ENCODE data around the gene CLEC7A. TPM values are rescaled to one million over a fixed set of nuclear protein-coding genes. Genes with fewer than 3 reads are reported as not detected.

Gene CLEC7A
- total RNA-seq, 2 experiments from 2014 or later, result not detected

DNA sequence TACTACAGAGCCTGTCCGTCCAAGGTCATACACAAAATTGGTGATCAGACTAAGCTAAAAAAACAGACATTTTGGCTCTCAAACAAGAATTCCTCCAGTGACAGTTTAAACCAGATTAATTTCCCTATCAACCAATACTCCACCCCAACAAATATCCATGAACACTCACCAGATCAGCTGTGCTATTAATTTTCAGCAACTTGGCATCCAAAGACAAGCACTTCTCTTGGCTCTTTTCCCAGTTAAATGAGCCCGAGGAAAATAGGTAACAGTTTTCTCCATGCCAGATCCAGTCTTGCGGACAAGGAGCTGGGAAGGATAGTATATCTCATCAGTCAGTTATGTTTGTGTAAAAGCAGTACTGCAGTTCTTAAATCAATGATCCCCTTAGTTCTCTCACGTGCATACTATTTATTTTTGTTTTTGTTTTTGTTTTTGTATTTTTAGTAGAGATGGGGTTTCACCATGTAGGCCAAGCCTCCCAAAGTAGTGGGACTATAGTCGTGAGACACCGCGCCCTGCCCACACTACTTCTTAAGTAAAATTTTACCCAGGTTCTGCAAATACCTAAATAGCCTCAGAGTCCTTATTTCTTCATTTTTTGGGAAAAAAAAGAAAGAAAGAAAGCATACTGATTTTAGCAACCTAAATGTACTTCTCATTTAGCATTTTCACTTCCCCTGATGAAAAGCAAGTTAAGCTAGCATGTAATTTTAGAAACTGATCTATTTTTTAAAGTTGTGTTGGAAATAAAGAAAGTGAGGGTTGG is 30.8 kb upstream of the CLEC7A start:
- intact Hi-C loops (cut with micrococcal nuclease), result no loop called here
- Mint-ChIP-seq H3K9me3 (no peaks in the 10 kb centered on the region), H3K27me3 (ENCODE audit: low read depth) (no peaks in the 10 kb centered on the region), H3K4me1 (ENCODE audit: low read depth) (no peaks in the 10 kb centered on the region), H3K36me3 (ENCODE audit: low read depth) (no peaks in the 10 kb centered on the region), H3K4me3 (no peak overlapping the region), H3K27ac (no peak overlapping the region)
- no peak for DNase-seq
- CTCF ChIA-PET, result interaction anchor here (0.6 to 0.9 kb wide), 3 partner anchors 12 to 161 kb away, joined by 3 to 4 read pairs (median 4); no protein-coding TSS in a partner anchor

DNA sequence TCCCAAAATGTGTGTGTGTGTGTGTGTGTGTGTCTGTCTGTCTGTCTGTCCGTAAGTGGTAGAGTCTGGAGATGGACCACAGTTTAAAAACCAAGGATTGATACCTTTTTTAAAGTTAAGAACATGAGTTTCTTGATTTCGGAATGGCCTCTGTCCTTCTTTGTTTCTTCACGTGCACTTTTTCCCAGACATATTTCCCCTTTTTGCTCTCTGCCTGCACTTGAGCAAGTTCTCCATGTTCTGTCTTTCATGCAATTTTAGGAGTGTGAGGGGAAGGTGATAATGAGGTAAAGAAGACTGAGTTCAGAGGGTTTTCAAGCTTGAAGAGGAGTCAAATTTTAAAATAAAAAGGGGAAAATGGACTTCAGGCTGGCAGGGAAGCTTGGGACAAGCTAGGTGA is 29.3 kb upstream of the CLEC7A start:
- CTCF ChIA-PET, result interaction anchor here (0.7 to 1.2 kb wide), 3 partner anchors 40 to 264 kb away, joined by 3 to 4 read pairs (median 3); no protein-coding TSS in a partner anchor
- DNase-seq, result no peak
- Mint-ChIP-seq H3K27me3 (ENCODE audit: low read depth) (peaks cover 4% of the 10 kb centered on the region), H3K4me3 (no peak overlapping the region), H3K36me3 (ENCODE audit: low read depth) (no peaks in the 10 kb centered on the region), H3K9me3 (no peaks in the 10 kb centered on the region), H3K27ac (no peak overlapping the region), H3K4me1 (ENCODE audit: low read depth) (no peaks in the 10 kb centered on the region)
- intact Hi-C loops (cut with micrococcal nuclease), result no loop called here

DNA sequence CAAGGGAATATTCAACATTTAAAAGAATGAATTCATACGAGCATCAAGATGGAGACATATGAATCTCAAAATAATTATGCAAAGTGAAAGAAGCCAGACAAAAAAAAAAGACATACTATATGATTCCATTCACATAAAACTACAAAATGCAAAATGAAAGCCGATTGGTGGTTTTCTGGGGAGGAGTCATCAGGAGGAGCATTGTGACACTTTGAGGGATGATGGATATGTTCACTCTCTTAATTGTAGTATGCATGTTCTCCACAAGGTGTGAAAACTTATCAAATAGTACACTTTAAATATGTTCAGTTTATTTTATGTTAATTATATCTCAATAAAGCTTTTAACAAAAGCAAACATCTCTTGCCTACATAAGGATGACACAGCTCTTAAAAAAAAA is 28.4 kb upstream of the CLEC7A start:
- Mint-ChIP-seq H3K4me1 (ENCODE audit: low read depth) (peaks cover 5% of the 10 kb centered on the region), H3K36me3 (ENCODE audit: low read depth) (no peaks in the 10 kb centered on the region), H3K27ac (no peak overlapping the region), H3K9me3 (no peaks in the 10 kb centered on the region), H3K27me3 (ENCODE audit: low read depth) (peaks cover 12% of the 10 kb centered on the region), H3K4me3 (no peak overlapping the region)
- intact Hi-C loops (cut with micrococcal nuclease), result no loop called here
- no peak for DNase-seq
- CTCF ChIA-PET, result interaction anchor here (0.6 kb wide), 1 partner anchor 44 kb away, joined by 3 read pairs; no protein-coding TSS in a partner anchor

DNA sequence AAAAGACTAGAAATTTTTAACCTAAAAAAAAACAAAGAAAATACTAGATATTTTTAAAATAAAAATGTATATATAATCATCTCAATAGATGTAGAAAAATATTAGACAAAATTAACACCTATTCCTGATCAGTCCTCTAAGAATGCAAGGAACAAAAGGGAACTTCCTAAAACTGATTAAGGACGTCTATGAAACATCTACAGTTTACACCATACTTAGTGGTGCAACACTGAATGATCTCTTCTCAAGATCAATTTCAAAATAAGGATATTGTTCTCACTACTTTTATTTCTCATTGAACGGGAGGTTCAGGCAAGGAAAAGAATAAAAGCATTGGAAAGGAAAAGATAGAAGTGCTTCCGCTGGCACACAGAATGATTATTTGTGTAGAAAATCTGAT is 26.0 kb upstream of the CLEC7A start:
- no peak for DNase-seq
- CTCF ChIA-PET, result no interaction called here
- Mint-ChIP-seq H3K9me3 (no peaks in the 10 kb centered on the region), H3K36me3 (ENCODE audit: low read depth) (no peaks in the 10 kb centered on the region), H3K27ac (no peak overlapping the region), H3K4me3 (no peak overlapping the region), H3K4me1 (ENCODE audit: low read depth) (peaks cover 7% of the 10 kb centered on the region), H3K27me3 (ENCODE audit: low read depth) (peaks cover 12% of the 10 kb centered on the region)
- intact Hi-C loops (cut with micrococcal nuclease), result no loop called here

DNA sequence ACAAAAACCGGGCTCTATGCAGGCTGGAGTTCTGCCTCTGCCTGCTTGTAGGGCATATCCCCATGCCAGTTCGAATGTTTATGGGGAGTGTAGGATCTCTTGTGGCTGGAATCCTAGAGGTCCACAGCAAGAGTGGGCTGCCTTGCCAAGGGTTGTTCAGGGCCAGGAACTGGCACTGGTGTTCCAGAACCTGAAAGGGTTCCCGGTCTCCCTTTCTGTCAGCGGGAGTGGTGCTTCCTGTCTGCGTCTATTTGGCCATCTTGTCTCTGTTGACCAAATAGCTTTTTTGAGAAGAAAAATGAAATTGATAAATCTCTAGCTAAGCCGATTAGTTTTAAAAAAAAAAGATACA is 24.1 kb upstream of the CLEC7A start:
- Mint-ChIP-seq H3K36me3 (ENCODE audit: low read depth) (no peaks in the 10 kb centered on the region), H3K4me3 (peak overlapping the region; percentile 76), H3K4me1 (ENCODE audit: low read depth) (peaks cover 7% of the 10 kb centered on the region), H3K27ac (no peak overlapping the region), H3K9me3 (no peaks in the 10 kb centered on the region), H3K27me3 (ENCODE audit: low read depth) (peaks cover 18% of the 10 kb centered on the region)
- CTCF ChIA-PET, result interaction anchor here (0.6 to 5.0 kb wide), 10 partner anchors 9 to 1012 kb away, joined by 3 to 63 read pairs (median 4); no protein-coding TSS in a partner anchor
- intact Hi-C loops (cut with micrococcal nuclease), result loop anchor here (5.0 kb wide), 4 partner anchors 138 to 598 kb away; no protein-coding TSS in a partner anchor
- DNase-seq, result no peak

DNA sequence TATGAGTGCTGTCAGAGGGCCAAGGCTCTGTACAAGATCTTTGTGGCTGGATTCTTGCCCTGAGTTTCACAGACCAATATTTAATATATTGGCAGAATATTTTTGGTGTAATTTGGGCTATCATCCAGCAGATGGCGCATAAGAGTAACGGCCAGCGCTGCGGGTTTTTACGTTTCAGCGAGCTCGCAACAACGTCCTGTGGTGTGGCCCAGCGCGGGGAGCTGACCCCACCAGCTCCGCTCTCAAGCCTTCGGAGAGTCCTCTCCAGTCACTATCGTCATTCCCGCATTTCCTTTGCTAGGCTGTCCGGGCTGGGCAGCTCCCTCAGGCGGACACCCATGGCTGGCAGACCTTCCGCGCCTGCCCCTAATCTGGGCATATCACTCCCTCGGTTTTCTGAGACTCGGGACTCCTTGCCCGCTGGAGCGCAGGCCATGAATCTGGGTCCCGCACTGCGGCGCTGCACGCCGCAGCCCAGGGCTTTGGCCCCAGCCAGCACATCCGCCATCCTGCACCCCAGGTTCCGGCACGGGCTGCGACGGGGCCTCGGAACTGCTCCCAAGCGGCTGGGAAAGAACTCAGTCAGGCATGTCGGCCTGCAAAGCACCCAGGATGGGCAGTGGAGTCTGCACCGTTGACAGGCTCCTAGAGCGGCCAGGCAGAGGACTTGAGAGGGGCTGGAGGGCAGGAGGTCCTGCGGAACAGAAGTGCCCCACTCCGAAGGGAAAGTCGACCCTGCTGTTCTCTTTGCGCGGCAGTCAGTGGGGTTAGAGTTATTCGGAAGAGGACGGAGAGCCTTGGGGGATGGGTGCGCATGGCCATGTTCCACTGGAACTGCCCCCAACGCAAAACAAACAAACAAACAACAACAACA is 23.5 kb upstream of the CLEC7A start:
- peak overlapping the region; percentile 63 for H3K27ac Mint-ChIP-seq
- H3K27me3 Mint-ChIP-seq (ENCODE audit: low read depth), result peaks cover 18% of the 10 kb centered on the region
- H3K4me1 Mint-ChIP-seq (ENCODE audit: low read depth), result peaks cover 10% of the 10 kb centered on the region
- peak; percentile 66 for DNase-seq
- peak overlapping the region; percentile 76 for H3K4me3 Mint-ChIP-seq
- H3K9me3 Mint-ChIP-seq, result no peaks in the 10 kb centered on the region
- no peaks in the 10 kb centered on the region for H3K36me3 Mint-ChIP-seq (ENCODE audit: low read depth)
- CTCF ChIA-PET, result interaction anchor here (0.6 to 5.0 kb wide), 36 partner anchors 10 to 518 kb away, joined by 3 to 63 read pairs (median 4); partner anchors contain the start of genes CLEC7A, CLEC9A and OLR1
- intact Hi-C loops (cut with micrococcal nuclease), result loop anchor here (1.0 to 5.0 kb wide), 8 partner anchors 37 to 599 kb away; partner anchors contain the start of genes GABARAPL1 and STYK1

DNA sequence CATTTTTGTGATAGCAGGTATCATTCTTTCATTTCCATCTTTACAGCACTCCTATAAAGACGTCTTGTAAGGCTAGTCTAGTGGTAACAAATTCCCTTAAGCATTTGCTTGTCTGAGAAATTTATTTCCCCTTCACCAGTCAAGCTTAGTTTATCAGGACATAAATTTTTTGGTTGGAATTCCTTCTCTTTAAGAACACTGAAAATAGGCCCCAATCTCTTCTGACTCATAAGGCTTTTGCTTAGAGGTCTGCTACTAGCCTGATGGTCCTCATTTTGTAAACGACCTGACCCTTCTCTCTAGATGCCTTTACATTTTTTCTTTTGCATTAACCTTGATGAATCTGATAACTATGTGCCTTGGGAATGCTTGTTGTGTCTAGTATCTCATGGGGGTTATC is 21.6 kb upstream of the CLEC7A start:
- CTCF ChIA-PET, result interaction anchor here (0.7 to 5.0 kb wide), 7 partner anchors 8 to 476 kb away, joined by 3 to 63 read pairs (median 5); no protein-coding TSS in a partner anchor
- H3K27ac Mint-ChIP-seq, result no peak overlapping the region
- H3K27me3 Mint-ChIP-seq (ENCODE audit: low read depth), result peaks cover 18% of the 10 kb centered on the region
- no peak overlapping the region for H3K4me3 Mint-ChIP-seq
- intact Hi-C loops (cut with micrococcal nuclease), result loop anchor here (5.0 kb wide), 4 partner anchors 141 to 601 kb away; no protein-coding TSS in a partner anchor
- peaks cover 18% of the 10 kb centered on the region for H3K4me1 Mint-ChIP-seq (ENCODE audit: low read depth)
- DNase-seq, result no peak
- H3K36me3 Mint-ChIP-seq (ENCODE audit: low read depth), result no peaks in the 10 kb centered on the region
- no peaks in the 10 kb centered on the region for H3K9me3 Mint-ChIP-seq

DNA sequence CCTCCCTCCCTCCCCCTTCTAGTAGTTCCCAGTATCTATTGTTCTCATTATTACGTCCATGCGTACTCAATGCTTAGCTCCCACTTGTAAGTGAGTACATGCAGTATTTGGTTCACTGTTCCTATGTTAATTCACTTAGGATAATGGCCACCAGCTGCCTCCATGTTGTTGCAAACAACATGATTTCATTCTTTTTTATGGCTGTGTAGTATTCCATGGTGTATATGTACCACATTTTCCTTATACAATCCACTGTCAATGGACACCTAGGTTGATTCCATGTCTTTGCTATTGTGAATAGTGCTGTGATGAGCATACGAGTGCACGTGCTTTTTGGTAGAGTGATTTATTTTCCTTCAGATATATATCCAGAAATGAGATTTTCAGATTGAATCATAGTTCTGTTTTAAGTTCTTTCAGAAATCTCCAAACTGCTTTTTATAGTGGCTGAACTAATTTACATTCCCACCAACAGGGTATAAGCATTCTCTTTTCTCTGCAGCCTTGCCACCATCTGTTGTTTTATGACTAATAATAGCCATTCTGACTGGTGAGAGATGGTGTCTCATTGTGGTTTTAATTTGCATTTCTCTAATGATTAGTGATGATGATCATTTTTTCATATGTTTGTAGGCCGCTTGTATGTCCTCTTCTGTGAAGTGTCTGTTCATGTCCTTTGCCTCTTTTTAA is 17.9 kb upstream of the CLEC7A start:
- Mint-ChIP-seq H3K36me3 (ENCODE audit: low read depth) (no peaks in the 10 kb centered on the region), H3K27ac (no peak overlapping the region), H3K27me3 (ENCODE audit: low read depth) (peaks cover 8% of the 10 kb centered on the region), H3K4me1 (ENCODE audit: low read depth) (peaks cover 10% of the 10 kb centered on the region), H3K9me3 (no peaks in the 10 kb centered on the region), H3K4me3 (no peak overlapping the region)
- DNase-seq, result no peak
- CTCF ChIA-PET, result interaction anchor here (1.2 kb wide), 1 partner anchor 208 kb away, joined by 3 read pairs; no protein-coding TSS in a partner anchor
- intact Hi-C loops (cut with micrococcal nuclease), result loop anchor here (1.0 to 10.0 kb wide), 2 partner anchors 18 to 513 kb away; partner anchors contain the start of gene CLEC7A

DNA sequence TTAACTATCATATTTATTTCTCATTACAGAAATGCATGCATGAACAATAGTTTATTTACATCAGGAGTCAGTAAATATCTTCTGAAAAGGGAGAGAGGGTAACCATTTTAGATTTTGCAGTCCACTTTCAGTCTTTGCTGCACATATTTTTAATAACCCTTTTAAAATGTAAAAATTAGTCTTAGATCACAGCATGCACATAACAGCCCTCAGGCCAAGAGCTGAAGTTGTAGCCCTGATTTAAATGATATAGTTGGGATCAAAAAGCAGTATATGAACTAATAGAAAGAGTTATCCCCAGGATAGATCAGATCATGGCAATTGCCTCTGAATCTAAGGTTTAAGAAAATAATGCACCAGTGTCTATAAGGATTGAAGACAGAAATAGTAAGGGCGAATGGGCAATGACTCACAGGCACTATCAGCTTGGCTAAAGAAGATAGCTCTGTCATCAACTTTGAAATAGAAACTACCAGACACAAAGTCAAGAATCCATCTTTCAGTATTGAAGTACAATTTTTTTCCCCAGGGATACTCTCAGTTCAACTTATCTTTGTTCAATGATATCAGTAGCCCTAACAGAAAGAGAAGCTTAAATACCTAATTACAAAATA is 13.1 kb upstream of the CLEC7A start:
- CTCF ChIA-PET, result interaction anchor here (0.7 to 1.5 kb wide), 7 partner anchors 10 to 807 kb away, joined by 3 to 7 read pairs (median 4); no protein-coding TSS in a partner anchor
- peaks cover 8% of the 10 kb centered on the region for H3K4me1 Mint-ChIP-seq (ENCODE audit: low read depth)
- intact Hi-C loops (cut with micrococcal nuclease), result loop anchor here (10.0 kb wide), 1 partner anchor 508 kb away; no protein-coding TSS in a partner anchor

DNA sequence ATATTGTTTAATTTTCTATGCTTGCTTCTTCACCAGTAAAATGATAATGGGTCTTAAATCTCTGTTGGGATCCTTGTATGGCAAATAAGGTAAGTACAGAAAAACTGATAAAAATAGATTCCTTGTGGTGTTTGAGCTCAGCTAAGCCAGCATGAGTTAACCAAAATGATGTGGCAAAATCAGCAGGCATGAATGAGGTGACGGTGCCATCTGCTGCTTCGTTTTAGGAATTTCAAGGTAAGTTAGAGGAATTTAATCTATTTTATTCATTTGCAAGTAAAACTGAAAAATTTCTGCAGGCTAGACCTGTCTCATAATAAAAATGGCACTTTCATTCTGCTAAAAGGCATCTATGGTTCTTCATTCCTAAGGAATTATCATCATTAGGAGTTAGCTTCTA is 10.0 kb upstream of the CLEC7A start:
- Mint-ChIP-seq H3K9me3 (no peaks in the 10 kb centered on the region), H3K4me3 (no peak overlapping the region), H3K4me1 (ENCODE audit: low read depth) (peaks cover 2% of the 10 kb centered on the region), H3K27me3 (ENCODE audit: low read depth) (peaks cover 2% of the 10 kb centered on the region), H3K27ac (no peak overlapping the region), H3K36me3 (ENCODE audit: low read depth) (no peaks in the 10 kb centered on the region)
- intact Hi-C loops (cut with micrococcal nuclease), result loop anchor here (1.0 to 10.0 kb wide), 7 partner anchors 107 to 505 kb away; partner anchors contain the start of gene CLEC12B
- DNase-seq, result peak; percentile 73
- CTCF ChIA-PET, result interaction anchor here (0.7 to 3.3 kb wide), 27 partner anchors 10 to 397 kb away, joined by 3 to 21 read pairs (median 4); partner anchors contain the start of genes CLEC12B, CLEC1A, CLEC7A and CLEC9A

More for the DNA sequence above, 13.1 kb upstream of the CLEC7A start:
- Mint-ChIP-seq H3K27me3 (ENCODE audit: low read depth) (peaks cover 2% of the 10 kb centered on the region), H3K4me3 (no peak overlapping the region), H3K36me3 (ENCODE audit: low read depth) (no peaks in the 10 kb centered on the region), H3K27ac (no peak overlapping the region), H3K9me3 (no peaks in the 10 kb centered on the region)
- DNase-seq, result no peak

DNA sequence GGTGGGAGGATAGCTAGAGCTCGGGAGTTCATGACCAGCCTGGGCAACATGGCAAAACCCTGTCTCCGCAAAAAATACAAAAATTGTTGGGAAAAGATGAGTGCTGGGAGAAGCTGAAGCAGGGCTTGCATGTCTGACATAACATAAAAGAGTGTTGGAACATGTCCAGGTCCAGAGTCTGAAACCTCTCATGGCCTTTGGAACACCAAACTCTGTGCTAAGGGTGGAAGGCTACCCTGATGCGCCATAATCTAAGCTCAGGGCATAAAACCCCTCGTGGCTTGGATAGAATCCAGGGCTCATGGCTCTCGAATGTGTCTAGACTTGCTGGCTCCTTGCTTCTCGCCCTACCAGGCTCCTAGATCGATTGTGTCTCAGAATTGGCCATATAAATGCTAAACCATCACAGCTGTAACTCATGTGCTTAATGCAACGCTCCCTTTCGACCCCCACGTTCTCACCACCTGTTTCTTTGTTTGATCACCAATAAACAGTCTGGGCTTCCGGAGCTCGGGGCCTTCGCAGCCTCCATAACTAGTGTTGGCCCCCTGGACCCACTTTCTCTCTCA is 6.7 kb upstream of the CLEC7A start:
- Mint-ChIP-seq H3K4me3 (no peak overlapping the region), H3K9me3 (no peaks in the 10 kb centered on the region), H3K27ac (no peak overlapping the region), H3K4me1 (ENCODE audit: low read depth) (peaks cover 2% of the 10 kb centered on the region), H3K36me3 (ENCODE audit: low read depth) (no peaks in the 10 kb centered on the region), H3K27me3 (ENCODE audit: low read depth) (peaks cover 2% of the 10 kb centered on the region)
- CTCF ChIA-PET, result interaction anchor here (1.0 to 1.5 kb wide), 5 partner anchors 9 to 196 kb away, joined by 3 to 7 read pairs (median 3); partner anchors contain the start of gene CLEC12B
- intact Hi-C loops (cut with micrococcal nuclease), result no loop called here
- DNase-seq, result no peak

All from activated naive CD4-positive, alpha-beta T cell treated with anti-CD3 and anti-CD28 coated beads for 36 hours (primary cell).